HEK293 (cell line): Measurements from ENCODE around the gene ETV6.

Source experiments
- CTCF ChIA-PET: fragments of 350-600 bp; formaldehyde crosslinking; extraction: SDS; loops from one replicate; lab custom pipeline; 2021; ENCODE audit warnings: antibody characterized with exemption; lab: Yijun Ruan, JAX
- POLR2A ChIA-PET: fragments of 300-600 bp; formaldehyde crosslinking; extraction: SDS; loops from one replicate; lab custom pipeline; 2020; ENCODE audit warnings: antibody characterized with exemption, inconsistent platforms; lab: Yijun Ruan, JAX
- H3K27ac ChIP-seq: fragments of 200-500 bp; sonication (Bioruptor generic); 2 replicates; pipeline ENCODE4 v1.5.1; 2014; ENCODE audit warnings: low read depth, low read length, control low read depth, inconsistent platforms; ENCODE audit errors: extremely low read depth
- H3K36me3 ChIP-seq, 2 experiments: fragments of 200-500 bp in 1 of 2; sonication (Bioruptor generic) in 1 of 2; 1 replicate in 1 of 2; 2 replicates in 1 of 2; pipeline ENCODE4 v1.5.1; 2014 to 2017; ENCODE audit warnings: inconsistent platforms in 2 of 2, low read length in 2 of 2; ENCODE audit not compliant: control insufficient read depth in 2 of 2, insufficient read depth in 1 of 2
- H3K4me1 ChIP-seq: fragments of 200-500 bp; sonication (Bioruptor generic); 2 replicates; pipeline ENCODE4 v1.5.1; 2014; ENCODE audit warnings: mild to moderate bottlenecking, low read length, inconsistent platforms; ENCODE audit not compliant: control insufficient read depth, insufficient read depth
- H3K4me3 ChIP-seq: 2 replicates; pipeline ENCODE4 v1.5.1; 2011; ENCODE audit warnings: low read depth, mild to moderate bottlenecking, control low read depth, low read length, moderate library complexity
- H3K9me3 ChIP-seq: fragments of 200-500 bp; sonication (Bioruptor generic); 2 replicates; pipeline ENCODE4 v1.5.1; 2014; ENCODE audit warnings: low read depth, low read length, inconsistent platforms; ENCODE audit not compliant: control insufficient read depth, insufficient read depth
- BCL11A ChIP-seq: fragments of 450-650 bp; formaldehyde crosslinking; IDR thresholded peaks from 2 replicates; pipeline ENCODE4 v1.5.1; 2016; ENCODE audit warnings: low read depth, missing biosample characterization, missing genetic modification characterization
- EGR2 ChIP-seq: fragments of 450-650 bp; formaldehyde crosslinking; IDR thresholded peaks from 2 replicates; pipeline ENCODE4 v1.5.1; 2016; ENCODE audit warnings: low read depth, missing biosample characterization, missing genetic modification characterization
- FEZF1 ChIP-seq: fragments of 450-650 bp; formaldehyde crosslinking; IDR thresholded peaks from 2 replicates; pipeline ENCODE4 v1.5.1; 2016; ENCODE audit warnings: missing biosample characterization, missing genetic modification characterization
- GLIS2 ChIP-seq: fragments of 450-650 bp; formaldehyde crosslinking; IDR thresholded peaks from 2 replicates; pipeline ENCODE4 v1.5.1; 2016; ENCODE audit warnings: missing biosample characterization, missing genetic modification characterization
- KLF9 ChIP-seq: fragments of 450-650 bp; formaldehyde crosslinking; IDR thresholded peaks from 2 replicates; pipeline ENCODE4 v1.5.1; 2016; ENCODE audit warnings: missing biosample characterization, missing genetic modification characterization, low read depth
- MZF1 ChIP-seq: fragments of 450-650 bp; formaldehyde crosslinking; IDR thresholded peaks from 2 replicates; pipeline ENCODE4 v1.5.1; 2017; ENCODE audit warnings: missing biosample characterization, missing genetic modification characterization, borderline replicate concordance
- SCRT2 ChIP-seq: fragments of 450-650 bp; formaldehyde crosslinking; IDR thresholded peaks from 2 replicates; pipeline ENCODE4 v1.5.1; 2016; ENCODE audit warnings: missing biosample characterization, missing genetic modification characterization
- SP3 ChIP-seq: fragments of 450-650 bp; formaldehyde crosslinking; IDR thresholded peaks from 2 replicates; pipeline ENCODE4 v1.5.1; 2016; ENCODE audit warnings: missing biosample characterization, missing genetic modification characterization
- ZBTB6 ChIP-seq: fragments of 450-650 bp; formaldehyde crosslinking; IDR thresholded peaks from 2 replicates; pipeline ENCODE4 v1.5.1; 2017; ENCODE audit warnings: missing biosample characterization, missing genetic modification characterization
- ZIC2 ChIP-seq: fragments of 450-650 bp; formaldehyde crosslinking; IDR thresholded peaks from 2 replicates; pipeline ENCODE4 v1.5.1; 2016; ENCODE audit warnings: missing biosample characterization, missing genetic modification characterization
- ZNF132 ChIP-seq: fragments of 450-650 bp; formaldehyde crosslinking; IDR thresholded peaks from 2 replicates; pipeline ENCODE4 v1.5.1; 2017; ENCODE audit warnings: missing biosample characterization, missing genetic modification characterization, borderline replicate concordance
- ZNF138 ChIP-seq: fragments of 450-650 bp; formaldehyde crosslinking; IDR thresholded peaks from 2 replicates; pipeline ENCODE4 v1.5.1; 2016; ENCODE audit warnings: missing biosample characterization, missing genetic modification characterization, borderline replicate concordance
- ZNF169 ChIP-seq: fragments of 450-650 bp; formaldehyde crosslinking; IDR thresholded peaks from 2 replicates; pipeline ENCODE4 v1.5.1; 2016; ENCODE audit warnings: missing biosample characterization, missing genetic modification characterization
- ZNF2 ChIP-seq: fragments of 450-650 bp; formaldehyde crosslinking; IDR thresholded peaks from 2 replicates; pipeline ENCODE4 v1.5.1; 2016; ENCODE audit warnings: missing biosample characterization, missing genetic modification characterization
- ZNF211 ChIP-seq: fragments of 450-650 bp; formaldehyde crosslinking; IDR thresholded peaks from 2 replicates; pipeline ENCODE4 v1.5.1; 2016; ENCODE audit warnings: low read depth, missing biosample characterization, missing genetic modification characterization
- ZNF23 ChIP-seq: fragments of 450-650 bp; formaldehyde crosslinking; IDR thresholded peaks from 2 replicates; pipeline ENCODE4 v1.5.1; 2016; ENCODE audit warnings: missing biosample characterization, missing genetic modification characterization, borderline replicate concordance
- ZNF341 ChIP-seq: fragments of 450-650 bp; formaldehyde crosslinking; IDR thresholded peaks from 2 replicates; pipeline ENCODE4; 2016; ENCODE audit warnings: low read depth, missing biosample characterization, missing genetic modification characterization
- ZNF362 ChIP-seq: fragments of 450-650 bp; formaldehyde crosslinking; IDR thresholded peaks from 2 replicates; pipeline ENCODE4 v1.5.1; 2016; ENCODE audit warnings: missing biosample characterization, missing genetic modification characterization
- ZNF404 ChIP-seq: fragments of 450-650 bp; formaldehyde crosslinking; IDR thresholded peaks from 2 replicates; pipeline ENCODE4 v1.5.1; 2017; ENCODE audit warnings: missing biosample characterization, missing genetic modification characterization
- ZNF423 ChIP-seq: fragments of 450-650 bp; formaldehyde crosslinking; IDR thresholded peaks from 2 replicates; pipeline ENCODE4 v1.5.1; 2016; ENCODE audit warnings: missing biosample characterization, missing genetic modification characterization
- ZNF473 ChIP-seq: fragments of 450-650 bp; formaldehyde crosslinking; IDR thresholded peaks from 2 replicates; pipeline ENCODE4 v1.5.1; 2017; ENCODE audit warnings: missing biosample characterization, missing genetic modification characterization
- ZNF529 ChIP-seq: fragments of 450-650 bp; formaldehyde crosslinking; IDR thresholded peaks from 2 replicates; pipeline ENCODE4 v1.5.1; 2017; ENCODE audit warnings: missing genetic modification characterization, missing biosample characterization; ENCODE audit not compliant: insufficient replicate concordance
- ZNF530 ChIP-seq: fragments of 450-650 bp; formaldehyde crosslinking; IDR thresholded peaks from 2 replicates; pipeline ENCODE4 v1.5.1; 2016; ENCODE audit warnings: low read depth, missing biosample characterization, missing genetic modification characterization
- ZNF555 ChIP-seq: fragments of 450-650 bp; formaldehyde crosslinking; conservative IDR thresholded peaks from 2 replicates; pipeline ENCODE4 v1.5.1; 2017; ENCODE audit warnings: missing biosample characterization, mild to moderate bottlenecking, missing genetic modification characterization, inconsistent platforms
- ZNF623 ChIP-seq: fragments of 450-650 bp; formaldehyde crosslinking; IDR thresholded peaks from 2 replicates; pipeline ENCODE4 v1.5.1; 2016; ENCODE audit warnings: missing biosample characterization, missing genetic modification characterization
- ZNF645 ChIP-seq: fragments of 450-650 bp; formaldehyde crosslinking; IDR thresholded peaks from 2 replicates; pipeline ENCODE4; 2016; ENCODE audit warnings: missing biosample characterization, missing genetic modification characterization
- ZNF792 ChIP-seq: fragments of 450-650 bp; formaldehyde crosslinking; IDR thresholded peaks from 2 replicates; pipeline ENCODE4 v1.5.1; 2016; ENCODE audit warnings: missing biosample characterization, missing genetic modification characterization
- ZSCAN16 ChIP-seq: fragments of 450-650 bp; formaldehyde crosslinking; IDR thresholded peaks from 2 replicates; pipeline ENCODE4 v1.5.1; 2016; ENCODE audit warnings: missing biosample characterization, missing genetic modification characterization
- ZSCAN18 ChIP-seq: fragments of 450-650 bp; formaldehyde crosslinking; IDR thresholded peaks from 2 replicates; pipeline ENCODE4 v1.5.1; 2016; ENCODE audit warnings: missing biosample characterization, missing genetic modification characterization

The ETV6 gene

GRCh38 chr12:11731042-11731357 lies 81.5 kb downstream of the ETV6 start:
- Histone ChIP-seq H3K36me3 (no peaks in the 10 kb centered on the region), H3K4me3 (no peak overlapping the region), H3K27ac (no peak overlapping the region), H3K9me3 (no peaks in the 10 kb centered on the region), H3K4me1 (no peaks in the 10 kb centered on the region)
- ChIA-PET POLR2A (no interaction called here), CTCF (interaction anchor here (0.8 to 2.9 kb wide), 3 partner anchors 32 to 353 kb away, joined by 3 to 12 read pairs (median 3); no protein-coding TSS in a partner anchor)
- no peak for TF ChIP-seq KLF9 (tag by site-specific recombination)
- TF ChIP-seq ZNF623 (tag by site-specific recombination) = no peak
- TF ChIP-seq ZNF423 (tag by site-specific recombination) = no peak
- TF ChIP-seq EGR2 (tag by site-specific recombination) = no peak
- no peak for TF ChIP-seq ZNF530 (tag by site-specific recombination)
- TF ChIP-seq ZNF645 (tag by site-specific recombination) = no peak
- TF ChIP-seq SP3 = no peak
- TF ChIP-seq ZNF529 = no peak
- TF ChIP-seq ZNF341 = no peak
- no peak for TF ChIP-seq ZNF362 (tag by site-specific recombination)
- TF ChIP-seq ZSCAN18 = no peak
- no peak for TF ChIP-seq ZNF132
- no peak for TF ChIP-seq MZF1 (tag by site-specific recombination)
- TF ChIP-seq ZNF169 (tag by site-specific recombination) = no peak
- no peak for TF ChIP-seq ZBTB6 (tag by site-specific recombination)
- no peak for TF ChIP-seq ZNF473
- no peak for TF ChIP-seq ZNF792 (tag by site-specific recombination)
- no peak for TF ChIP-seq ZNF211 (tag by site-specific recombination)
- no peak for TF ChIP-seq FEZF1 (tag by site-specific recombination)
- TF ChIP-seq GLIS2 = no peak

GRCh38 chr12:11731455-11731854 lies 82.0 kb downstream of the ETV6 start:
- Histone ChIP-seq H3K27ac (no peak overlapping the region), H3K9me3 (no peaks in the 10 kb centered on the region), H3K4me1 (no peaks in the 10 kb centered on the region), H3K36me3 (no peaks in the 10 kb centered on the region), H3K4me3 (no peak overlapping the region)
- TF ChIP-seq ZNF404 (tag by site-specific recombination) (no peak), ZNF23 (no peak), ZNF555 (tag by site-specific recombination) (no peak), ZIC2 (tag by site-specific recombination) (no peak), ZNF138 (tag by site-specific recombination) (no peak), ZSCAN16 (no peak), ZNF530 (tag by site-specific recombination) (no peak), ZNF2 (tag by site-specific recombination) (no peak), SCRT2 (tag by site-specific recombination) (no peak), BCL11A (tag by site-specific recombination) (no peak), ZNF169 (tag by site-specific recombination) (no peak)
- POLR2A ChIA-PET = no interaction called here
- CTCF ChIA-PET = interaction anchor here (1.4 to 2.9 kb wide), 2 partner anchors 31 to 302 kb away, joined by 3 to 12 read pairs; no protein-coding TSS in a partner anchor
